Measurements from ENCODE around the gene CCDC17.

The CCDC17 gene

GRCh38 chr1:45623972-45624371 lies at the start of gene CCDC17:
Gene CCDC17 (minus strand): TSS chr1:45624054. CDS start chr1:45623909, 145 bp downstream.
- no peaks in the 10 kb centered on the region for H3K9me3 ChIP-seq (ENCODE audit: control insufficient read depth, low read depth, low read length)
- H3K27ac ChIP-seq (ENCODE audit: low read length), result no peak within 1 kb of the TSS
- H3K27me3 ChIP-seq (ENCODE audit: control insufficient read depth, insufficient read depth, low read length), result no peaks in the 10 kb centered on the region
- H3K4me3 ChIP-seq (ENCODE audit: low read length), result no peak within 1 kb of the TSS
- no peaks in the 10 kb centered on the region for H3K4me1 ChIP-seq (ENCODE audit: control insufficient read depth, low read depth, low read length)
- H3K9ac ChIP-seq (ENCODE audit: low read length), result no peak within 1 kb of the TSS
- peaks cover 30% of the 10 kb centered on the region for H3K36me3 ChIP-seq (ENCODE audit: control insufficient read depth, low read depth, low read length)

GRCh38 chr1:45669859-45670655 lies 46.2 kb upstream of the CCDC17 start:
- Histone ChIP-seq H3K4me1 (ENCODE audit: control insufficient read depth, low read depth, low read length) (no peaks in the 10 kb centered on the region), H3K36me3 (ENCODE audit: control insufficient read depth, low read depth, low read length) (no peaks in the 10 kb centered on the region), H3K27me3 (ENCODE audit: control insufficient read depth, insufficient read depth, low read length) (no peaks in the 10 kb centered on the region), H3K4me3 (ENCODE audit: low read length) (no peak overlapping the region), H3K9me3 (ENCODE audit: control insufficient read depth, low read depth, low read length) (no peaks in the 10 kb centered on the region), H3K9ac (ENCODE audit: low read length) (no peak overlapping the region), H3K27ac (ENCODE audit: low read length) (no peak overlapping the region)

- Histone ChIP-seq H3K4me3 (ENCODE audit: low read length) (no peak overlapping the region), H3K27me3 (ENCODE audit: control insufficient read depth, insufficient read depth, low read length) (no peaks in the 10 kb centered on the region), H3K36me3 (ENCODE audit: control insufficient read depth, low read depth, low read length) (no peaks in the 10 kb centered on the region), H3K27ac (ENCODE audit: low read length) (no peak overlapping the region), H3K9ac (ENCODE audit: low read length) (no peak overlapping the region), H3K9me3 (ENCODE audit: control insufficient read depth, low read depth, low read length) (no peaks in the 10 kb centered on the region), H3K4me1 (ENCODE audit: control insufficient read depth, low read depth, low read length) (no peaks in the 10 kb centered on the region)
Measured at GRCh38 chr1:45669379-45669778, 45.5 kb upstream of the CCDC17 start.

GRCh38 chr1:45668526-45668925 lies 44.7 kb upstream of the CCDC17 start:
- no peaks in the 10 kb centered on the region for H3K4me1 ChIP-seq (ENCODE audit: control insufficient read depth, low read depth, low read length)
- no peak overlapping the region for H3K9ac ChIP-seq (ENCODE audit: low read length)
- H3K36me3 ChIP-seq (ENCODE audit: control insufficient read depth, low read depth, low read length), result no peaks in the 10 kb centered on the region
- no peaks in the 10 kb centered on the region for H3K9me3 ChIP-seq (ENCODE audit: control insufficient read depth, low read depth, low read length)
- H3K27ac ChIP-seq (ENCODE audit: low read length), result no peak overlapping the region
- no peak overlapping the region for H3K4me3 ChIP-seq (ENCODE audit: low read length)
- H3K27me3 ChIP-seq (ENCODE audit: control insufficient read depth, insufficient read depth, low read length), result no peaks in the 10 kb centered on the region

- Histone ChIP-seq H3K4me3 (ENCODE audit: low read length) (no peak overlapping the region), H3K27me3 (ENCODE audit: control insufficient read depth, insufficient read depth, low read length) (no peaks in the 10 kb centered on the region), H3K9me3 (ENCODE audit: control insufficient read depth, low read depth, low read length) (no peaks in the 10 kb centered on the region), H3K27ac (ENCODE audit: low read length) (no peak overlapping the region), H3K4me1 (ENCODE audit: control insufficient read depth, low read depth, low read length) (no peaks in the 10 kb centered on the region), H3K9ac (ENCODE audit: low read length) (no peak overlapping the region), H3K36me3 (ENCODE audit: control insufficient read depth, low read depth, low read length) (peaks cover 6% of the 10 kb centered on the region)
Measured at GRCh38 chr1:45667321-45668111, 43.7 kb upstream of the CCDC17 start.

GRCh38 chr1:45666836-45667235 lies 43.0 kb upstream of the CCDC17 start:
- Histone ChIP-seq H3K9ac (ENCODE audit: low read length) (no peak overlapping the region), H3K4me1 (ENCODE audit: control insufficient read depth, low read depth, low read length) (no peaks in the 10 kb centered on the region), H3K4me3 (ENCODE audit: low read length) (no peak overlapping the region), H3K9me3 (ENCODE audit: control insufficient read depth, low read depth, low read length) (no peaks in the 10 kb centered on the region), H3K27ac (ENCODE audit: low read length) (no peak overlapping the region), H3K27me3 (ENCODE audit: control insufficient read depth, insufficient read depth, low read length) (no peaks in the 10 kb centered on the region), H3K36me3 (ENCODE audit: control insufficient read depth, low read depth, low read length) (peaks cover 6% of the 10 kb centered on the region)

- no peaks in the 10 kb centered on the region for H3K4me1 ChIP-seq (ENCODE audit: control insufficient read depth, low read depth, low read length)
- H3K36me3 ChIP-seq (ENCODE audit: control insufficient read depth, low read depth, low read length), result peaks cover 66% of the 10 kb centered on the region
- no peak overlapping the region for H3K9ac ChIP-seq (ENCODE audit: low read length)
Measured at GRCh38 chr1:45660336-45660735, 36.5 kb upstream of the CCDC17 start.

GRCh38 chr1:45659222-45659621 lies 35.4 kb upstream of the CCDC17 start:
- Histone ChIP-seq H3K4me1 (ENCODE audit: control insufficient read depth, low read depth, low read length) (no peaks in the 10 kb centered on the region), H3K9me3 (ENCODE audit: control insufficient read depth, low read depth, low read length) (no peaks in the 10 kb centered on the region), H3K27me3 (ENCODE audit: control insufficient read depth, insufficient read depth, low read length) (no peaks in the 10 kb centered on the region), H3K36me3 (ENCODE audit: control insufficient read depth, low read depth, low read length) (peaks cover 77% of the 10 kb centered on the region), H3K27ac (ENCODE audit: low read length) (no peak overlapping the region), H3K9ac (ENCODE audit: low read length) (no peak overlapping the region), H3K4me3 (ENCODE audit: low read length) (no peak overlapping the region)

More at GRCh38 chr1:45660336-45660735, 36.5 kb upstream of the CCDC17 start:
- H3K4me3 ChIP-seq (ENCODE audit: low read length), result no peak overlapping the region
- no peaks in the 10 kb centered on the region for H3K27me3 ChIP-seq (ENCODE audit: control insufficient read depth, insufficient read depth, low read length)
- H3K9me3 ChIP-seq (ENCODE audit: control insufficient read depth, low read depth, low read length), result no peaks in the 10 kb centered on the region
- H3K27ac ChIP-seq (ENCODE audit: low read length), result no peak overlapping the region

- Histone ChIP-seq H3K9ac (ENCODE audit: low read length) (no peak overlapping the region), H3K9me3 (ENCODE audit: control insufficient read depth, low read depth, low read length) (no peaks in the 10 kb centered on the region), H3K27me3 (ENCODE audit: control insufficient read depth, insufficient read depth, low read length) (no peaks in the 10 kb centered on the region), H3K27ac (ENCODE audit: low read length) (no peak overlapping the region), H3K36me3 (ENCODE audit: control insufficient read depth, low read depth, low read length) (peaks cover 82% of the 10 kb centered on the region), H3K4me3 (ENCODE audit: low read length) (no peak overlapping the region), H3K4me1 (ENCODE audit: control insufficient read depth, low read depth, low read length) (no peaks in the 10 kb centered on the region)
Measured at GRCh38 chr1:45658171-45658570, 34.3 kb upstream of the CCDC17 start.

GRCh38 chr1:45656573-45657226 lies 32.8 kb upstream of the CCDC17 start:
- H3K27me3 ChIP-seq (ENCODE audit: control insufficient read depth, insufficient read depth, low read length), result no peaks in the 10 kb centered on the region
- H3K36me3 ChIP-seq (ENCODE audit: control insufficient read depth, low read depth, low read length), result peaks cover 92% of the 10 kb centered on the region
- H3K9me3 ChIP-seq (ENCODE audit: control insufficient read depth, low read depth, low read length), result no peaks in the 10 kb centered on the region
- H3K27ac ChIP-seq (ENCODE audit: low read length), result no peak overlapping the region
- no peaks in the 10 kb centered on the region for H3K4me1 ChIP-seq (ENCODE audit: control insufficient read depth, low read depth, low read length)
- H3K9ac ChIP-seq (ENCODE audit: low read length), result no peak overlapping the region
- no peak overlapping the region for H3K4me3 ChIP-seq (ENCODE audit: low read length)

- no peak overlapping the region for H3K9ac ChIP-seq (ENCODE audit: low read length)
- no peaks in the 10 kb centered on the region for H3K9me3 ChIP-seq (ENCODE audit: control insufficient read depth, low read depth, low read length)
- H3K27me3 ChIP-seq (ENCODE audit: control insufficient read depth, insufficient read depth, low read length), result no peaks in the 10 kb centered on the region
- H3K36me3 ChIP-seq (ENCODE audit: control insufficient read depth, low read depth, low read length), result peaks cover 95% of the 10 kb centered on the region
- H3K4me3 ChIP-seq (ENCODE audit: low read length), result no peak overlapping the region
- no peaks in the 10 kb centered on the region for H3K4me1 ChIP-seq (ENCODE audit: control insufficient read depth, low read depth, low read length)
- H3K27ac ChIP-seq (ENCODE audit: low read length), result no peak overlapping the region
Measured at GRCh38 chr1:45654540-45655280, 30.9 kb upstream of the CCDC17 start.

Measured in iPS-18a (cell line).